ENCODE data around the gene NOC2L. TPM values are rescaled to one million over a fixed set of nuclear protein-coding genes. Genes with fewer than 3 reads are reported as not detected.

The NOC2L gene
- total and polyA plus RNA-seq, 9 of the 15 experiments (the other 6 are each of a cell fraction or from before 2014, with no cell fraction given) = 4.0 to 410 (median 200) TPM

DNA sequence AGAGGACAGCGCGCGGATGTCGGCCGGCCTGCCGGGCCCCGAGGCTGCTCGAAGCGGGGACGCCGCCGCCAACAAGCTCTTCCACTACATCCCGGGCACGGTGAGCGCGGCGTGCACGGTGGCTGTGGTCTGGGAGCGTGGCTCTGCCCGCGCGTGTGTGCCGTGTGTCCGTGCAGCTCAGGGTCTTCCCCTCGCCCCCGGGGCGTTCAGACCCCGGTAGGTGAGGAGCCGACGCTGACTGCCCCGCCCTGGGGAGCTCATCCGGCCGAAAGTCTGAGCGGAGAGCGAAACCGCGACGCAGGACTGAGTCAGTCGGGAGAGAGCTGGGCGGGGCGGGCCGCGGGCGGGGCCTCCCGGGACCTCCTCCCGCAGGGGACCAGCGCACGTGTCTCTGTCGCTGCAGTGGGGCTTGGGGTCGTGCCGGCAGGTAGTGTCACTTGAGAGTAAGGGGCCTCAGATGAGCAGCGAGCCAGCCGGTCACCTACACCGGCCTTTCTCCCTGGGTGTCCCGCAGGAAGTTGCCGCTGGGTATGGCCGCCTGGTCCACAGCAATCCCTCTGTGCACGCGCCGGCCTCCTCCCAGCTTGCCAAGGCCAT, 7.7 kb upstream of the NOC2L start (continued):
- TF ChIP-seq TCF15 (CRISPR knock-in tag; IDR thresholded peaks at IDR 0.05) = no peak
- TF ChIP-seq ZC3H4 (CRISPR knock-in tag; IDR thresholded peaks at IDR 0.05; ENCODE audit: borderline replicate concordance) = no peak
- peak; percentile 58; the same call in 1 of the 2 replicates for TF ChIP-seq RB1 (IDR thresholded peaks at IDR 0.05; ENCODE audit: low read depth)
- TF ChIP-seq ZSCAN32 (CRISPR knock-in tag; IDR thresholded peaks at IDR 0.05) = no peak
- TF ChIP-seq NELFE (IDR thresholded peaks at IDR 0.05; ENCODE audit: insufficient read depth, insufficient read length) = no peak
- TF ChIP-seq TEAD1 (CRISPR knock-in tag; IDR thresholded peaks at IDR 0.05) = no peak
- no peak for TF ChIP-seq ZNF592 (IDR thresholded peaks at IDR 0.05)
- peak; percentile 70 for TF ChIP-seq SMAD4 (CRISPR knock-in tag; conservative IDR thresholded peaks at IDR 0.05)
- no peak for TF ChIP-seq E2F5 (CRISPR knock-in tag; IDR thresholded peaks at IDR 0.05)
- TF ChIP-seq HMG20B (CRISPR knock-in tag; IDR thresholded peaks at IDR 0.05) = no peak
- TF ChIP-seq WHSC1 (IDR thresholded peaks at IDR 0.05; ENCODE audit: low read length) = no peak
- TF ChIP-seq ZNF12 (CRISPR knock-in tag; IDR thresholded peaks at IDR 0.05) = peak; percentile 88
- no peak for TF ChIP-seq KLF1 (tag; IDR thresholded peaks at IDR 0.05)
- no peak for TF ChIP-seq HDAC3 (IDR thresholded peaks at IDR 0.05; ENCODE audit: borderline replicate concordance, partially characterized antibody)
- TF ChIP-seq HNRNPLL (IDR thresholded peaks at IDR 0.05; ENCODE audit: low read depth, low read length, poor library complexity, severe bottlenecking) = no peak
- TF ChIP-seq, protein P1, sequence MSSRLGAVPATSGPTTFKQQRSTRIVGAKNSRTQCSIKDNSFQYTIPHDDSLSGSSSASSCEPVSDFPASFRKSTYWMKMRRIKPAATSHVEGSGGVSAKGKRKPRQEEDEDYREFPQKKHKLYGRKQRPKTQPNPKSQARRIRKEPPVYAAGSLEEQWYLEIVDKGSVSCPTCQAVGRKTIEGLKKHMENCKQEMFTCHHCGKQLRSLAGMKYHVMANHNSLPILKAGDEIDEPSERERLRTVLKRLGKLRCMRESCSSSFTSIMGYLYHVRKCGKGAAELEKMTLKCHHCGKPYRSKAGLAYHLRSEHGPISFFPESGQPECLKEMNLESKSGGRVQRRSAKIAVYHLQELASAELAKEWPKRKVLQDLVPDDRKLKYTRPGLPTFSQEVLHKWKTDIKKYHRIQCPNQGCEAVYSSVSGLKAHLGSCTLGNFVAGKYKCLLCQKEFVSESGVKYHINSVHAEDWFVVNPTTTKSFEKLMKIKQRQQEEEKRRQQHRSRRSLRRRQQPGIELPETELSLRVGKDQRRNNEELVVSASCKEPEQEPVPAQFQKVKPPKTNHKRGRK (tag; IDR thresholded peaks at IDR 0.05) = no peak
- TF ChIP-seq LARP7 (IDR thresholded peaks at IDR 0.05) = no peak
- TF ChIP-seq ZBTB7A (IDR thresholded peaks at IDR 0.05; ENCODE audit: borderline replicate concordance, control insufficient read depth, low read depth, low read length) = peak; percentile 84
- no peak for TF ChIP-seq ZNF77 (CRISPR knock-in tag; IDR thresholded peaks at IDR 0.05)
- TF ChIP-seq, protein P2, sequence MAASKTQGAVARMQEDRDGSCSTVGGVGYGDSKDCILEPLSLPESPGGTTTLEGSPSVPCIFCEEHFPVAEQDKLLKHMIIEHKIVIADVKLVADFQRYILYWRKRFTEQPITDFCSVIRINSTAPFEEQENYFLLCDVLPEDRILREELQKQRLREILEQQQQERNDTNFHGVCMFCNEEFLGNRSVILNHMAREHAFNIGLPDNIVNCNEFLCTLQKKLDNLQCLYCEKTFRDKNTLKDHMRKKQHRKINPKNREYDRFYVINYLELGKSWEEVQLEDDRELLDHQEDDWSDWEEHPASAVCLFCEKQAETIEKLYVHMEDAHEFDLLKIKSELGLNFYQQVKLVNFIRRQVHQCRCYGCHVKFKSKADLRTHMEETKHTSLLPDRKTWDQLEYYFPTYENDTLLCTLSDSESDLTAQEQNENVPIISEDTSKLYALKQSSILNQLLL (CRISPR knock-in tag; IDR thresholded peaks at IDR 0.05; ENCODE audit: borderline replicate concordance) = no peak
